GM20431 (cell line): Measurements from ENCODE around the gene FCER2.

Experiments used
- in situ Hi-C: fragments of 300-500 bp; cut with MseI, MboI; formaldehyde crosslinking; loops from one replicate; pipeline ENCODE4 v1.15.0; 2020; ENCODE audit warnings: low sequenced_read_pairs; ENCODE audit not compliant: unreplicated experiment

Gene FCER2

DNA sequence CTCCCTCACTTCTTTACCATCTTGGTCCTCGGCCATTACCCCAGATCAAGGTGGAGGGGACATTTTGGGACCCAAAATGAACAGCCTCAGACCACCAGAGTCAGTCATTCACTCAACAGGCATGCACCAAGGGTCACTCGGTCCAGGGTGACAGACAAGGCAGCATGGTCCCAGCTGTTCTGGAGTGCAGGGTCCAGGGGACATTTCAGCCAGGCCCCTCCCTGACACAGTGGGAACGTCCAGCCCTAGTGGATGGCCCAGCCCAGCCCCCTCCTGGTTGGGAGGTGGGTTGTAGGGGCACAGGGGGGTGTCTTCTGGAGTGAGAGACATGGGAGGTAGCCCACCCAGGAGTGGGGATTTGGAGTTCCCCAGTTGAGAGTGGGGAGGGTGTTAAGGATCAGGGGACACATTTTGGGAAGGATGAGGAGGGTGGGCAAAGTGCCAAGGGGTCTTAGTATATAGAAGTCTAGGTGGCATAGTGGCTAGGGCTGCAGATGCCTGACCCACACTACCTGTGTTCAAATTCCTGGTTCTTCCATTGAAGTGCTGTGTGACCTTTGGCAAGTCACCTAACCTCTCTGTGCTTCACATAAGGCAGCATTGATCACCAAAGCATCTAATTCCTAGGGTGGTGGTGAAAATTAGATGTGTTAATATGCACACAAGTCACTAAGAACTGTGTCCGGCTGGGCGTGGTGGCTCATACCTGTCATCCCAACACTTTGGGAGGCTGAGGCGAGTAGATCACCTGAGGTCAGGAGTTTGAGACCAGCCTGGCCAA is 2.5 kb upstream of the FCER2 start:
- in situ Hi-C loops: no loop called here

DNA sequence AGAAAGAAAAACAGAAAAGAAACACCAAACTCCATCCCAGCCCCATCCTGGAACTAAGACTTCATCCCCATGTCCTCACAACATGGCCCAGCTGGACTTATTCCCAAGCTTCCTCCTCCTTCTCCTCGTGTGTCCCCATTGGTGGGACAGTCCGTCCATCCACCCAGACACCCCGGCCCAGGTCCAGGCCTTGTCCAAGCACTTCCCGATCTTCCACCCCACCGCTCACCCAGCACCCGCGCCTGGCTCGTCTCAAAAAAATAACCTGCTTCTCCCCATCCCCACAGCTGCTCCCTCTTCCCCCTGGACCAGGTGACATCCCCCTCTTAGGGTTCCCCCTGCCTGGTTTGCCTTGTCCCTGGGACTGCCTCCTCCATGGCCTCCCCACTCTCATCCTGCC is 1.4 kb upstream of the FCER2 start:
- in situ Hi-C loops: no loop called here

DNA sequence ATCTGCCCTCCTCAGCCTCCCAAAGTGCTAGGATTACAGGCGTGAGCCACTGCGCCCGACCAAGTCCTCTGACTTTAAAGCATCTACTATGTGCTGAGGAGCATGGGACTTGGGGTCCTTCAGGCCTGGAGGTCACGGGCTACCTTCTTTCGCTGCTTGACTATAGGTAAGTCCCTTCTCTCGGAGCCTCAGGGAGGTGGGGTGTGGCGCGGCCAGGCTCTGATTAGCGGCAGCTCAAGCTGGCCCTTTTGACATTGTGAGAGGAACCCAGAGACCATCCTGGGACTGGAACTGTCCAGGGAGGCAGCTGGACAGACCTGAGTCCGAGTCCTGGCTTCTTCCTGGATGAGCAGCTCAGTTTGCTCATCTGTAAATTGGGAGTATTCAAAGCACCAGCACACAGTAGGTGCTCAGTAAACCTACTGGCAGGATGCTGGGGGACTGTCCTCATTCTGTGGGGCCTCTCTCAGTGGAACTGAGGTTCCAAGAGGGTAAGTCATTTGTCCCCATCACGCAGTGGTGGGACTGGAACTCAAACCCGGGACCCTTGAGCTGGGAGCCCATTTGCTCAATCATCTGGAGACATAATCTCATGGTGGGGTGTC is 780 bp downstream of the FCER2 start:
- in situ Hi-C loops: no loop called here

- in situ Hi-C loops: no loop called here
Measured at GRCh38 chr19:7699417-7700401, 2.2 kb downstream of the FCER2 start.

DNA sequence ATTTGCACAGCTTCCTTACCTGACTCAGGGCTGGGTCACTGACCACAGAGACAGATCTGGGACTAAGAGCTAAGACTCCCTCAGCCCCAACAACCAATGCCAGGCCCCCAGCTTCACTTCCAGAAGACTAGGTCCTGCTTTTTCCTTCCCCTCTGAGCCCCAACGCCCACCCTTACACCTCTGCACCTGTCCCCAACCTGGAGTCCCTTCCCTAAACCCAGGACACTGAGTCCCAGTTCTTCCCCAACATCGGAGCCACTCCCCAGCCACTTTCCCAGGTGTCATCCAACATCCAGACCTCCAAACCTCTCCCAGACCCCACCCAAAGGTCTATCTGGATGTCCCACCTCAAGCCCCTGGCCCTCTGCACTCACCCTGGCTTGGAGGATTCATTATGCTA is 2.9 kb downstream of the FCER2 start:
- in situ Hi-C loops: no loop called here

GRCh38 chr19:7698583-7698982 is 3.3 kb downstream of the FCER2 start:
- in situ Hi-C loops: no loop called here

DNA sequence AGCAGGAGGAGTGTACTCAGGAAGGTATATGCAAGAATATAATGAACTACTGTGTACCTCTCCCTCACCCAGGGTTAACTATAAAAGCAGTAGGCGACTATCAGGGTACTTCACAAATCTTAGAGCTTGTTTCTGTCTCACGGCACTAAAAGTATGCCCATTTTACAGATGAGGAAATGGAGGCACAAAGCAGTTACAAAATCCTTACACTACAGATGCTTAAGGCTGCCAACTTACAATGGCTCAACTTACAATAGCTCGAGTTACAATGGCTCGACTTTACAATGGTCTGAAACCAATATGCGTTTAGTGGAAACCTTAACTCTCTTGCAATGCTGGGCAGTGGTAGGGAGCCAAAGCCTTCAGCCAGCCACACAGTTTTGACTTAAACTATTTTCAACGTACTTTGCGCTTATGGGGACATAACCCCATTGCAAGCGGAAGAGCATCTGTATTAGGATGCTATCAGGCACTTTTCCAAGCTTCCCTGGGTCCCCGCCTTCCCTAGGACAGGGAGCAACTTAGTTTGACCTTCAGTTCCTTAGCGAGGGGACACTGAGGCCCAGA is 4.1 kb downstream of the FCER2 start:
- in situ Hi-C loops: no loop called here

- in situ Hi-C loops: no loop called here
Measured at GRCh38 chr19:7694499-7694898, 7.4 kb downstream of the FCER2 start.

DNA sequence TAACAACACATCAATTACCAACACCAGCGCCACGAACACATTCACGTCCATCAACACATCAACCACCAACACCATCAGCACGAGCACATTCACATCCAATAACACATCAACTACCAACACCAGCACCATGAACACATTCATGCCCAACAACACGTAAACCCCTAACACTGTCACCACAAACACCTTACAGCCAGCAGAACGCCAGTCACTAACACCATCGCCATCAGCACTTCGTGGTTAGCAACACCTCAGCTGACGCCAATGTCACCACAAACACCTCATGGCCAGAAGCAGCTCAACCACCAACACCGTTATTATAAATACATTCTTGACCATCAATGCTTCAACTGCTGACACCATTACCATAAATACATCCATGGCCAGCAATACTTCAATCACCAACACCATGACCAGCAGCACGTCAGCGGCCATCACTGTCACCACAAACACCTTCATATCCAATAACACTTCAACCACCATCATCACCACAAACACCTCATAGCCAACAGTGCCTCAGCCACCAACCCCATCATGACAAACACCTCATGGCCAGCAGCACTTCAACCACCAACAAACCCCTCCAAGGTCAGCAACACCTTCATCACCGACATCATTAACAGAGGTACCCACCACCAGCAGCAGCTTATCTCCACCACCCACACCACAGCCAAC is 9.4 kb downstream of the FCER2 start:
- in situ Hi-C loops: no loop called here

- in situ Hi-C loops: no loop called here
Measured at GRCh38 chr19:7691497-7691896, 10.4 kb downstream of the FCER2 start.

DNA sequence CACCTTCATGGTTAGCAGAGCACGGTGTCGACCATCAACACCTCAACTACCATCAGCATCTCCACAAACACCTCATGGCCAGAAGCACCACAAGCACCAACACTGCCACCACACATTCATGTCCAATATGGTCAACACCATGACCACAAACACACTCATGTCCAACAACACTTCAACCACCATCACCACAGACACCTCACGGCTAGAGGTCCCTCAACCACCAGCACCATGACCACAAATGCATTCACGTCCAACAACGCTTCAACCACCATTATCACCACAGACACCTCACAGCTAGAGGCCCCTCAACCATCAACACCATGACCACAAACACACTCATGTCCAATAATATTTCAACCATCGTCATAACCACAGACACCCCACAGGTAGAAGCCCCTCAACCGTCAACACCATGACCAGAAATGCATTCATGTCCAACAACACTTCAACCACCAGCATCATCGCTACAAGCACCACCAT is 11.1 kb downstream of the FCER2 start:
- in situ Hi-C loops: no loop called here

DNA sequence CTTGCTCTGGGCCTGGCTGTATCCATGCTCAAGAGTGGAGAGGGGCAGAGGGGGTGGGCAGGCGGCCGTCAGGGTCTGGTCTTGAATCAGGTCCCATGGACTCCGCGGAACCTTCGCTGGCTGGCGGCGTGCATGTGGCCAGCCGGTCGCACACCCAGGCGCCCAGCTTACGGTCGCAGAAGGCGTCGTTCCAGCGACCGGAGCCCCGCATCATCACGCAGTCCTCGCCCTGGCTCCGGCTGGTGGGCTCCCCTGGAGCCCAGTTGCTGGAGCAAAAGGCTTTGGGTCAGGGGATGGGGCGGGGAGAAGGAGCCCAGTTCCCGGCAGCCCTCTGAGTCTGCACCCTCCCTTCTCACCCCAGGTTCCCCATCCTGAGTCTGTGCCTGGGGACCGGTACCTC is 12.8 kb downstream of the FCER2 start:
- in situ Hi-C loops: no loop called here

- in situ Hi-C loops: no loop called here
Measured at GRCh38 chr19:7687177-7687576, 14.8 kb downstream of the FCER2 start.

DNA sequence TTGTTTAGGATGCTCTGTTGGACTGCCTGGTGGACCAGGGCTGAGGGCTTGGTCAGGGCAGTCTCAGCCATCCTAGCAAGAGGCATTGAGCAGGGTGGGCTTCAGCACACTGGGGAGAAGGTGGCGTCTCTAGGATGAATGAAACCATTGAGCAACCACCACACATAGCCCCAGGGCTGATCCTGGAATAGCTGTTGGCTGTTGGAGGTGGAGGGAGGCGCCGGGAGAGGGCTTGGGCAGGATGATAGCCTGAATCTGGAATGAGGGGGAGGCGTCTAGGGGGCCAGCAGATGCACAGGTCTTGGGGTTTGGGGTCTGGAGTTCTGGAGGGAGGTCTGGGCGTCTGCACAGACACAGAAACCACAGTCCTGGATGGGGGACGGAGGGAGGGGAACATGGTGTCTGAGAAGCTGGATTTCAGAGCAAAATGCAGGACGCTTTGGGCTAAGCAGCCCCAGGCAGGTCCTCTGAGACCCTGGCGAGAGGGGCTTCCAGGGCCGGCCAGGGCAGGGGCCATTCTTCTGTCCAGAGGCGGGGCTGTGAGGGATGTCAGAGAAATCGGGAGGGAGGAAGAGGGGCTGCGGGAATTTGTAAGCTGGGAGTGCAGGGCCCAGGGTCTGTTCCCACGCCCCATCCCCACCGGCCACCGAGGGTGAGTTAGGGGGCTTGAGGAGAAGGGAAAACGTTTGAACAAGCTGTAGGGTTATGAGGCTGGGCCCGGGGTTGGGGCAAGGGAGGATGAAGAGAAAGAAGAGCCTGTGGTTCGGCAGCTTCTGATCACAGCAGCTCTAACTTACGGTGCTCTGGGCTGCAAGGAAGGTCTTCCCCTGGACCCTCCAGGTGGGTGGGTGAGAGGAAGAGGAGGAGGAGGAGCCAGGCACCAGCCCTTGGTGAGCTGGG is 16.1 kb downstream of the FCER2 start:
- in situ Hi-C loops: no loop called here

DNA sequence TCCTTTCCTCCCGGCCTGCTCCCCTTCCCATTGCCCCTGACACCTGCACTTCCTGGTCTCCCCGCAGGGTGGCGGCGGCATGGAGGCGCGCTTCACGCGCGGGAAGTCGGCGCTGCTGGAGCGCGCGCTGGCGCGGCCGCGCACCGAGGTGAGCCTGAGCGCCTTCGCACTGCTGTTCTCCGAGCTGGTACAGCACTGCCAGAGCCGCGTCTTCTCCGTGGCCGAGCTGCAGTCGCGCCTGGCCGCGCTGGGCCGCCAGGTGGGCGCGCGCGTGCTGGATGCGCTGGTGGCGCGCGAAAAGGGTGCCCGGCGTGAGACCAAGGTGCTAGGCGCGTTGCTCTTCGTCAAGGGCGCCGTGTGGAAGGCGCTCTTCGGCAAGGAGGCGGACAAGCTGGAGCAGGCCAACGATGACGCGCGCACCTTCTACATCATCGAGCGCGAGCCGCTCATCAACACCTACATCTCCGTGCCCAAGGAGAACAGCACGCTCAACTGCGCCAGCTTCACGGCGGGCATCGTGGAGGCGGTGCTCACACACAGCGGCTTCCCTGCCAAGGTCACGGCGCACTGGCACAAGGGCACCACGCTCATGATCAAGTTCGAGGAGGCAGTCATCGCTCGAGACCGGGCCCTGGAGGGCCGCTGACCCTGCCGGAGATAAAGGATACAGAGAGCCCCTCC is 19.6 kb downstream of the FCER2 start:
- in situ Hi-C loops: no loop called here

DNA sequence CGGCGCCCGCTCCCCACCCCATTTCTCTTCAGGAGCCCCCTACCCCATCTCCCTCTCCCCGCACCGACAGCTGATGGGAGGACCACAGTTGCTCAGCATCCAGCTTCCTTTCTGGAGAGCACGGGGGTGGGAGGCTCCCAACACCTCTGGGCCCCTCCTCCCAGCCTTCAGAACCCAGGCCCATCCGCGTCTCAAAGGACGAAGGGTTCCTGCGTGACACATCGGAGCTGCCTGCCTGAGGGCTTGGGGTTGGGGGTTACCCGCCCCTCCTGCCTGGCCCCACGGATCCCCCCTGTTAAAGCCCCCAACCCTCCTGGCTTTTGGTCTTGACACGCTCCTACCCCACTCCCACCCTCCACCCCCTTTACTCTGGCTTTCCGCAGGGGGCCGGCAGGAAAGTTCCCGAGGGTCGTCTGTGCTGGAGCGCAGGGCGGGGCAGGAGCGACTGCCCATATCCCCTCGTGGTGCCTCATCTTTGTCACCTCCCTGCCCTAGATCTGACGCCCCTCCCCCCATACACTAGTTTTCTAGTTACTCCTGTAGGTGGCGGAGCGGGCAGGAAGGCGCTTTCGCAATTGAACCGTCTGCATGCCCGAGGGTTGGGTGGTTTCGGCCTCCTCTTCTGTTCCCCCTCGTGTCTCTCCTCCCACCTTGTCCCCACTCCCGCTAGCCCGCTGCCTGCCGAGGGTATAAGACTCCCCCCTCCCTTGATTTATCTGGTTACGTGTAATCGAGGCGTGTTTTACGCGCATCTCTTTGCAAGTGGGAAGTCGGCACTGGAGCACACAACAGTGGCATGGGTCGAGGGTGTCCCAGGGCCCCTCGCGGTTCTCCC is 20.4 kb downstream of the FCER2 start:
- in situ Hi-C loops: no loop called here

- in situ Hi-C loops: no loop called here
Measured at GRCh38 chr19:7680606-7681339, 21.2 kb downstream of the FCER2 start, which contains the start of gene TRAPPC5. Gene TRAPPC5, plus strand, starts transcription at chr19:7680833. Its CDS starts 1,421 bp downstream, at chr19:7682254.
